Endothelial cell of umbilical vein (primary cell): ENCODE results near the gene MLC1. TPM values are rescaled to one million over a fixed set of nuclear protein-coding genes. Genes with fewer than 3 reads are reported as not detected.

ENCODE experiments used
- BruUV-seq: library from RNA; stranded (reverse); fragments of 400-500 nt; replicated peaks from 2 replicates; lab custom pipeline; 2021; lab: Mats Ljungman, UMichigan
- CTCF ChIA-PET: fragments of 300-600, 350-600 bp; sonication (Branson Sonifier 250); formaldehyde crosslinking; loops from one replicate; lab custom pipeline; 2021; ENCODE audit warnings: antibody characterized with exemption, inconsistent platforms; lab: Charles Lee
- POLR2A ChIA-PET: fragments of 300-600, 350-600 bp; sonication (Branson Sonifier 250); formaldehyde crosslinking; loops from one replicate; lab custom pipeline; 2021; ENCODE audit warnings: antibody characterized with exemption, inconsistent platforms; lab: Charles Lee
- DNase-seq: peaks from one replicate; pipeline ENCODE4 v3.0.0-alpha.2; 2011; ENCODE audit warnings: low read depth, low spot score
- FAIRE-seq: peaks from 2 replicates; lab custom pipeline; 2011; peaks lifted over from hg19 to GRCh38; lab: Jason Lieb, UNC
- H2AFZ ChIP-seq: 2 replicates; pipeline ENCODE4 v1.6.0; 2012; ENCODE audit warnings: low read depth, low read length, control low read depth, inconsistent platforms
- H3K27ac ChIP-seq: 2 replicates; pipeline ENCODE4 v1.5.1; 2011; ENCODE audit warnings: low read depth, mild to moderate bottlenecking, control low read depth, low read length, moderate library complexity; ENCODE audit not compliant: insufficient read depth
- H3K27me3 ChIP-seq, 2 experiments: 2 replicates each; pipeline versions ENCODE4 v1.6.0 to v1.6.1; 2011; ENCODE audit warnings: low read length in 2 of 2, mixed read lengths in 1 of 2; ENCODE audit not compliant: control insufficient read depth in 2 of 2, insufficient read depth in 2 of 2
- H3K36me3 ChIP-seq, 2 experiments: 2 replicates in 1 of 2; 3 replicates in 1 of 2; pipeline ENCODE4 v1.5.1; 2011; ENCODE audit warnings: low read length in 2 of 2, mild to moderate bottlenecking in 1 of 2, moderate library complexity in 1 of 2; ENCODE audit not compliant: control insufficient read depth in 2 of 2, insufficient read depth in 2 of 2; ENCODE audit errors: extremely low read depth in 1 of 2
- H3K4me1 ChIP-seq: 3 replicates; pipeline ENCODE4 v1.5.1; 2011; ENCODE audit warnings: mild to moderate bottlenecking, low read length; ENCODE audit not compliant: control insufficient read depth, insufficient read depth; ENCODE audit errors: extremely low read depth
- H3K4me2 ChIP-seq: 2 replicates; pipeline ENCODE4 v1.6.1; 2011; ENCODE audit warnings: low read length, control low read depth, mixed read lengths; ENCODE audit not compliant: insufficient read depth
- H3K4me3 ChIP-seq, 3 experiments: fragments of 200-600 bp in 1 of 3; sonication (generic), shearing (Covaris generic) in 1 of 3; replicated peaks in 1 of 3; 2 replicates each; pipeline ENCODE4 v1.5.1; 2011 to 2016; ENCODE audit warnings: control low read depth in 3 of 3, low read length in 3 of 3, mild to moderate bottlenecking in 2 of 3, inconsistent platforms in 1 of 3, low read depth in 1 of 3, moderate library complexity in 1 of 3; ENCODE audit not compliant: insufficient read depth in 1 of 3
- H3K79me2 ChIP-seq: 2 replicates; pipeline ENCODE4 v1.6.0; 2012; ENCODE audit warnings: low read length, inconsistent platforms; ENCODE audit not compliant: control insufficient read depth, insufficient read depth
- H3K9ac ChIP-seq: replicated peaks from 2 replicates; pipeline ENCODE3; 2011; ENCODE audit warnings: low read length, control low read depth; ENCODE audit not compliant: insufficient read depth; ENCODE audit errors: extremely low read depth
- H3K9me1 ChIP-seq: replicated peaks from 3 replicates; pipeline ENCODE4 v1.6.0; 2011; ENCODE audit warnings: mild to moderate bottlenecking, low read length; ENCODE audit not compliant: control insufficient read depth, insufficient read depth; ENCODE audit errors: extremely low read depth
- H3K9me3 ChIP-seq: replicated peaks from 2 replicates; pipeline ENCODE4 v1.5.1; 2012; ENCODE audit warnings: low read length, inconsistent platforms; ENCODE audit not compliant: control insufficient read depth, insufficient read depth
- H4K20me1 ChIP-seq: replicated peaks from 2 replicates; pipeline ENCODE3; 2011; ENCODE audit warnings: mild to moderate bottlenecking, low read length; ENCODE audit not compliant: control insufficient read depth, insufficient read depth; ENCODE audit errors: extremely low read depth
- EZH2 ChIP-seq: IDR thresholded peaks from 2 replicates; pipeline ENCODE4 v1.6.1; 2012; ENCODE audit warnings: borderline replicate concordance, low read depth, mild to moderate bottlenecking, moderate library complexity, low read length, inconsistent platforms; ENCODE audit not compliant: severe bottlenecking
- FOS ChIP-seq: IDR thresholded peaks from 2 replicates; pipeline ENCODE4 v1.6.1; 2011; ENCODE audit warnings: mild to moderate bottlenecking, low read length, moderate library complexity, borderline replicate concordance; ENCODE audit not compliant: insufficient read depth
- GATA2 ChIP-seq: IDR thresholded peaks from 2 replicates; pipeline ENCODE4 v1.7.0; 2011; ENCODE audit warnings: low read depth, mild to moderate bottlenecking, moderate library complexity, mixed read lengths, low read length; ENCODE audit not compliant: insufficient read length, insufficient read depth
- JUN ChIP-seq: IDR thresholded peaks from 2 replicates; pipeline ENCODE4 v1.6.1; 2011; ENCODE audit warnings: borderline replicate concordance, low read depth; ENCODE audit not compliant: insufficient read length, insufficient read depth
- MYC ChIP-seq: IDR thresholded peaks from one replicate; pipeline ENCODE4 v1.6.1; 2011; ENCODE audit warnings: mild to moderate bottlenecking, low read depth, low read length
- POLR2A ChIP-seq: IDR thresholded peaks from 2 replicates; pipeline ENCODE4 v1.6.1; 2012; ENCODE audit warnings: low read depth, mild to moderate bottlenecking, control low read depth, low read length
- POLR2AphosphoS5 ChIP-seq: IDR thresholded peaks from 2 replicates; pipeline ENCODE4 v1.6.1; 2012; ENCODE audit warnings: low read depth, mild to moderate bottlenecking, control low read depth, low read length, moderate library complexity; ENCODE audit not compliant: insufficient read depth
- dilution Hi-C: fragments of 300-500 bp; cut with MboI; formaldehyde crosslinking; loops from one replicate; pipeline ENCODE4 v1.15.0; 2019; ENCODE audit warnings: low sequenced_read_pairs; ENCODE audit not compliant: extremely low pct_ligation_motif_present
- intact Hi-C: fragments of 100-400 bp; cut with micrococcal nuclease; formaldehyde crosslinking; loops from one replicate; pipeline ENCODE4 v1.10.0; 2022
- polyA plus RNA-seq, 4 experiments: library from polyadenylated mRNA; depleted of rRNA in 3 of 4; stranded (reverse) in 3 of 4; unstranded in 1 of 4; fragments of >200 nt; gene quantifications; 2 replicates each; pipeline versions ENCODE4 v1.2.1 to v1.2.3, GENCODE V29; 2011 to 2012; ENCODE audit warnings: missing spikeins in 1 of 4
- total RNA-seq: library from RNA; stranded (reverse); gene quantifications from 2 replicates; pipeline ENCODE4 v1.2.3, GENCODE V29; 2021
- TF ChIP-seq, protein P1 (sequence below), 2 donors: IDR thresholded peaks; 1 replicate in 1 of 2; 2 replicates in 1 of 2; pipeline ENCODE4 v1.5.1; 2011; ENCODE audit warnings: low read length in 2 of 2, mild to moderate bottlenecking in 2 of 2, moderate library complexity in 2 of 2, control low read depth in 1 of 2, inconsistent platforms in 1 of 2, low read depth in 1 of 2; ENCODE audit not compliant: insufficient read depth in 1 of 2; ENCODE audit errors: extremely low read depth in 1 of 2

MLC1 gene
- total and polyA plus RNA-seq, 2 donors (not counting 3 experiments of a cell fraction or from before 2014, with no cell fraction given), result not detected

- intact Hi-C loops (no loop called here), dilution Hi-C loops (no loop called here)
- no peaks in the 10 kb centered on the region for H3K79me2 ChIP-seq
- no peak overlapping the region for H3K27ac ChIP-seq
- H3K4me2 ChIP-seq, result no peak overlapping the region
- H4K20me1 ChIP-seq, result no peaks in the 10 kb centered on the region
- no peak overlapping the region for H3K4me3 ChIP-seq
- CTCF ChIA-PET, result no interaction called here
- H3K9ac ChIP-seq, result no peak overlapping the region
- no peaks in the 10 kb centered on the region for H3K4me1 ChIP-seq
- H3K9me3 ChIP-seq, result no peaks in the 10 kb centered on the region
- FAIRE-seq, result no peak
- no peak for DNase-seq
- TF ChIP-seq POLR2AphosphoS5 (no peak), POLR2A (no peak), FOS (no peak), MYC (no peak), GATA2 (no peak), EZH2 (no peak), JUN (no peak)
- TF ChIP-seq, protein P1, sequence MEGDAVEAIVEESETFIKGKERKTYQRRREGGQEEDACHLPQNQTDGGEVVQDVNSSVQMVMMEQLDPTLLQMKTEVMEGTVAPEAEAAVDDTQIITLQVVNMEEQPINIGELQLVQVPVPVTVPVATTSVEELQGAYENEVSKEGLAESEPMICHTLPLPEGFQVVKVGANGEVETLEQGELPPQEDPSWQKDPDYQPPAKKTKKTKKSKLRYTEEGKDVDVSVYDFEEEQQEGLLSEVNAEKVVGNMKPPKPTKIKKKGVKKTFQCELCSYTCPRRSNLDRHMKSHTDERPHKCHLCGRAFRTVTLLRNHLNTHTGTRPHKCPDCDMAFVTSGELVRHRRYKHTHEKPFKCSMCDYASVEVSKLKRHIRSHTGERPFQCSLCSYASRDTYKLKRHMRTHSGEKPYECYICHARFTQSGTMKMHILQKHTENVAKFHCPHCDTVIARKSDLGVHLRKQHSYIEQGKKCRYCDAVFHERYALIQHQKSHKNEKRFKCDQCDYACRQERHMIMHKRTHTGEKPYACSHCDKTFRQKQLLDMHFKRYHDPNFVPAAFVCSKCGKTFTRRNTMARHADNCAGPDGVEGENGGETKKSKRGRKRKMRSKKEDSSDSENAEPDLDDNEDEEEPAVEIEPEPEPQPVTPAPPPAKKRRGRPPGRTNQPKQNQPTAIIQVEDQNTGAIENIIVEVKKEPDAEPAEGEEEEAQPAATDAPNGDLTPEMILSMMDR (IDR thresholded peaks at IDR 0.05; ENCODE audit: extremely low read depth in 1 of 2, insufficient read depth in 1 of 2, low read depth in 1 of 2, low read length in 2 of 2), result no peak
- no peaks in the 10 kb centered on the region for H3K9me1 ChIP-seq
- no TSS peak for BruUV-seq
- no peaks in the 10 kb centered on the region for H3K36me3 ChIP-seq
- H2AFZ ChIP-seq, result no peak overlapping the region
- POLR2A ChIA-PET, result no interaction called here
- H3K27me3 ChIP-seq, result no peaks in the 10 kb centered on the region
Measured at GRCh38 chr22:50045211-50046018, 39.8 kb downstream of the MLC1 start.
